Endothelial cell of umbilical vein (primary cell): ENCODE measurements around the gene KIAA1217. TPM values are rescaled to one million over a fixed set of nuclear protein-coding genes. Genes with fewer than 3 reads are reported as not detected.

Experiments used
- BruUV-seq: library from RNA; stranded (reverse); fragments of 400-500 nt; replicated peaks from 2 replicates; lab custom pipeline; 2021; lab: Mats Ljungman, UMichigan
- CTCF ChIA-PET: fragments of 300-600, 350-600 bp; sonication (Branson Sonifier 250); formaldehyde crosslinking; loops from one replicate; lab custom pipeline; 2021; ENCODE audit warnings: antibody characterized with exemption, inconsistent platforms; lab: Charles Lee
- POLR2A ChIA-PET: fragments of 300-600, 350-600 bp; sonication (Branson Sonifier 250); formaldehyde crosslinking; loops from one replicate; lab custom pipeline; 2021; ENCODE audit warnings: antibody characterized with exemption, inconsistent platforms; lab: Charles Lee
- DNase-seq: peaks from one replicate; pipeline ENCODE4 v3.0.0-alpha.2; 2011; ENCODE audit warnings: low read depth, low spot score
- FAIRE-seq: peaks from 2 replicates; lab custom pipeline; 2011; peaks lifted over from hg19 to GRCh38; lab: Jason Lieb, UNC
- H2AFZ ChIP-seq: 2 replicates; pipeline ENCODE4 v1.6.0; 2012; ENCODE audit warnings: low read depth, low read length, control low read depth, inconsistent platforms
- H3K27ac ChIP-seq: 2 replicates; pipeline ENCODE4 v1.5.1; 2011; ENCODE audit warnings: low read depth, mild to moderate bottlenecking, control low read depth, low read length, moderate library complexity; ENCODE audit not compliant: insufficient read depth
- H3K27me3 ChIP-seq, 2 experiments: 2 replicates each; pipeline versions ENCODE4 v1.6.0 to v1.6.1; 2011; ENCODE audit warnings: low read length in 2 of 2, mixed read lengths in 1 of 2; ENCODE audit not compliant: control insufficient read depth in 2 of 2, insufficient read depth in 2 of 2
- H3K36me3 ChIP-seq, 2 experiments: 2 replicates in 1 of 2; 3 replicates in 1 of 2; pipeline ENCODE4 v1.5.1; 2011; ENCODE audit warnings: low read length in 2 of 2, mild to moderate bottlenecking in 1 of 2, moderate library complexity in 1 of 2; ENCODE audit not compliant: control insufficient read depth in 2 of 2, insufficient read depth in 2 of 2; ENCODE audit errors: extremely low read depth in 1 of 2
- H3K4me1 ChIP-seq: 3 replicates; pipeline ENCODE4 v1.5.1; 2011; ENCODE audit warnings: mild to moderate bottlenecking, low read length; ENCODE audit not compliant: control insufficient read depth, insufficient read depth; ENCODE audit errors: extremely low read depth
- H3K4me2 ChIP-seq: 2 replicates; pipeline ENCODE4 v1.6.1; 2011; ENCODE audit warnings: low read length, control low read depth, mixed read lengths; ENCODE audit not compliant: insufficient read depth
- H3K4me3 ChIP-seq, 3 experiments: fragments of 200-600 bp in 1 of 3; sonication (generic), shearing (Covaris generic) in 1 of 3; replicated peaks in 1 of 3; 2 replicates each; pipeline ENCODE4 v1.5.1; 2011 to 2016; ENCODE audit warnings: control low read depth in 3 of 3, low read length in 3 of 3, mild to moderate bottlenecking in 2 of 3, inconsistent platforms in 1 of 3, low read depth in 1 of 3, moderate library complexity in 1 of 3; ENCODE audit not compliant: insufficient read depth in 1 of 3
- H3K79me2 ChIP-seq: 2 replicates; pipeline ENCODE4 v1.6.0; 2012; ENCODE audit warnings: low read length, inconsistent platforms; ENCODE audit not compliant: control insufficient read depth, insufficient read depth
- H3K9ac ChIP-seq: replicated peaks from 2 replicates; pipeline ENCODE3; 2011; ENCODE audit warnings: low read length, control low read depth; ENCODE audit not compliant: insufficient read depth; ENCODE audit errors: extremely low read depth
- H3K9me1 ChIP-seq: replicated peaks from 3 replicates; pipeline ENCODE4 v1.6.0; 2011; ENCODE audit warnings: mild to moderate bottlenecking, low read length; ENCODE audit not compliant: control insufficient read depth, insufficient read depth; ENCODE audit errors: extremely low read depth
- H3K9me3 ChIP-seq: replicated peaks from 2 replicates; pipeline ENCODE4 v1.5.1; 2012; ENCODE audit warnings: low read length, inconsistent platforms; ENCODE audit not compliant: control insufficient read depth, insufficient read depth
- H4K20me1 ChIP-seq: replicated peaks from 2 replicates; pipeline ENCODE3; 2011; ENCODE audit warnings: mild to moderate bottlenecking, low read length; ENCODE audit not compliant: control insufficient read depth, insufficient read depth; ENCODE audit errors: extremely low read depth
- GATA2 ChIP-seq: IDR thresholded peaks from 2 replicates; pipeline ENCODE4 v1.7.0; 2011; ENCODE audit warnings: low read depth, mild to moderate bottlenecking, moderate library complexity, mixed read lengths, low read length; ENCODE audit not compliant: insufficient read length, insufficient read depth
- POLR2A ChIP-seq: IDR thresholded peaks from 2 replicates; pipeline ENCODE4 v1.6.1; 2012; ENCODE audit warnings: low read depth, mild to moderate bottlenecking, control low read depth, low read length
- POLR2AphosphoS5 ChIP-seq: IDR thresholded peaks from 2 replicates; pipeline ENCODE4 v1.6.1; 2012; ENCODE audit warnings: low read depth, mild to moderate bottlenecking, control low read depth, low read length, moderate library complexity; ENCODE audit not compliant: insufficient read depth
- dilution Hi-C: fragments of 300-500 bp; cut with MboI; formaldehyde crosslinking; loops from one replicate; pipeline ENCODE4 v1.15.0; 2019; ENCODE audit warnings: low sequenced_read_pairs; ENCODE audit not compliant: extremely low pct_ligation_motif_present
- intact Hi-C: fragments of 100-400 bp; cut with micrococcal nuclease; formaldehyde crosslinking; loops from one replicate; pipeline ENCODE4 v1.10.0; 2022
- polyA plus RNA-seq, 4 experiments: library from polyadenylated mRNA; depleted of rRNA in 3 of 4; stranded (reverse) in 3 of 4; unstranded in 1 of 4; fragments of >200 nt; gene quantifications; 2 replicates each; pipeline versions ENCODE4 v1.2.1 to v1.2.3, GENCODE V29; 2011 to 2012; ENCODE audit warnings: missing spikeins in 1 of 4
- total RNA-seq: library from RNA; stranded (reverse); gene quantifications from 2 replicates; pipeline ENCODE4 v1.2.3, GENCODE V29; 2021

KIAA1217 gene
- total and polyA plus RNA-seq, 2 donors (not counting 3 experiments of a cell fraction or from before 2014, with no cell fraction given) = 0.83 to 10.3 TPM

DNA sequence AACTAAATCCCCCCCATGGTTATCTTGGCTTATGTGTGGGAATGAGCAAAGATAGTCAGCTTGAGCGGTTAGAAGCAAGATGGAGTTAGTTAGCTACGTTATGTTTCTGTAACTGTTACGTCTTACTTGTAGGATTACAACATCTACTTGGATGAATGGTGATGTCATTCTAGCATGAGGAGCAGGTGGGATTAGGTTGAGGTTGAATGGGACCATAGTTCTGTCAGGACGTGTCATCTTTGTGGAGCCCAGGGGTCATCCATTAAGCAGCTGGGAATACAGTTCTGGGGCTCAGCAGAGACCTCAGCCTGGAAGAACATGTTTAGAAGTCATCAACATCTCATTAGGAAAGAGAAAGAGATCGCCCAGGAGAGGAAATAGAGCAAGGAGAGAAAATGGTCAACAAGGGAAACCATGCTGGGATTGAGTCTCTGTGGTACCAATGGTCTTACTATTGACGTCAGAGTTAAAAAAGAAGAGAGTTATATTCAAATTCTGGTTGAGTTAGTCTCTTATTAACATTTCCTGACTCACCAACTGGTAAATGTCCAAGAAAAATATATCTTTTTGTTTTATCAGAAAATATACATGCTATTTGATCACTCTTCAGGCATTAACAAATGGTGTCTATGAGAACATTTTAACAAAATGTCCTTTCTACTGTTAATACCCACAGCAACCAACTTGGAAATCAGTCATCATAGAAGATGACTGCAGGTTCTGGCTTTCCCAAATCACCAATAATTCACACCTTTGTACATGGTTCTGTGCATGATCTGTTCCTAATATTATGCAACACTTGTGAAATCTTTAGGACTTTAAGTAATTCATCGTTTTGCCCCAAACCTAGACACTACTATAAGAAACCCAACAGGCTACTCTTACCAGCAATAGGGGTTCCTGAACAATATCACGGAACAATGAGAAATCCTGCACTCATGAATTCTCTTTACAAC is 96.9 kb downstream of the KIAA1217 start:
- no peak overlapping the region for H3K9ac ChIP-seq
- no peak for TF ChIP-seq POLR2AphosphoS5
- ChIA-PET CTCF (no interaction called here), POLR2A (no interaction called here)
- FAIRE-seq = no peak
- no peak overlapping the region for H2AFZ ChIP-seq
- no peaks in the 10 kb centered on the region for H4K20me1 ChIP-seq
- no TSS peak for BruUV-seq
- no peak overlapping the region for H3K4me2 ChIP-seq
- H3K4me3 ChIP-seq = no peak overlapping the region
- H3K27ac ChIP-seq = no peak overlapping the region
- DNase-seq = no peak
- intact Hi-C loops = no loop called here
- no peaks in the 10 kb centered on the region for H3K27me3 ChIP-seq
- dilution Hi-C loops = no loop called here
- no peaks in the 10 kb centered on the region for H3K9me3 ChIP-seq
- H3K36me3 ChIP-seq = no peaks in the 10 kb centered on the region
- H3K9me1 ChIP-seq = no peaks in the 10 kb centered on the region
- no peaks in the 10 kb centered on the region for H3K79me2 ChIP-seq
- no peaks in the 10 kb centered on the region for H3K4me1 ChIP-seq

DNA sequence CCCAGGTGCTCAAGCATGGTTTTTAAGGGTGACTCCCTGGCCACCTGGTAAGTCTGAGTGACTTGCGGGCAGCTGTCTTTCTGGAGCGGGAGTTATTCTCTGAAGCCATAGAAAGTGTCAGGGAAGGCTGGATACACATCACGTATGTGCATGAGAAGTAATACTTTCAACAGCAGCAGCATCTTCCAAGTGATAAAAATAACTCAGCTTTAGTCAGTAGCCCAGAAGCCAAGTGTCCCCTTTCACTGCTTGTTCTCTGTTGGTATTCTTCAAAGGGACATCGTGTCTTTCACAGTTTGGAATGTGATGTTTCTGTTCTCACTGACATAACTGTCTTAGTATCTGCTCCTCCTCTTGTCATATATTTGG is 97.6 kb downstream of the KIAA1217 start:
- no peak overlapping the region for H3K4me2 ChIP-seq
- CTCF ChIA-PET = interaction anchor here (0.6 kb wide), 1 partner anchor 12 kb away, joined by 3 read pairs; no protein-coding TSS in a partner anchor

More for the DNA sequence above, 97.6 kb downstream of the KIAA1217 start:
- no peaks in the 10 kb centered on the region for H3K9me1 ChIP-seq
- DNase-seq = no peak
- H3K4me3 ChIP-seq = no peak overlapping the region
- dilution Hi-C loops (no loop called here), intact Hi-C loops (no loop called here)
- H3K79me2 ChIP-seq = no peaks in the 10 kb centered on the region
- H3K9me3 ChIP-seq = no peaks in the 10 kb centered on the region
- no peak overlapping the region for H2AFZ ChIP-seq
- no peak for FAIRE-seq
- no peaks in the 10 kb centered on the region for H3K36me3 ChIP-seq
- H3K27me3 ChIP-seq = no peaks in the 10 kb centered on the region
- H4K20me1 ChIP-seq = no peaks in the 10 kb centered on the region
- no peak for TF ChIP-seq GATA2
- no peak for TF ChIP-seq POLR2A
- no peaks in the 10 kb centered on the region for H3K4me1 ChIP-seq
- no peak overlapping the region for H3K9ac ChIP-seq
- BruUV-seq = no TSS peak
- H3K27ac ChIP-seq = no peak overlapping the region
- POLR2A ChIA-PET = no interaction called here
